ENCODE results near the gene HIGD1C.
"Not testable (repeated sequence)": the region's sequence is repeated elsewhere in the genome, so short reads cannot be mapped to it uniquely, and the experiment has no call there.

The HIGD1C gene

DNA sequence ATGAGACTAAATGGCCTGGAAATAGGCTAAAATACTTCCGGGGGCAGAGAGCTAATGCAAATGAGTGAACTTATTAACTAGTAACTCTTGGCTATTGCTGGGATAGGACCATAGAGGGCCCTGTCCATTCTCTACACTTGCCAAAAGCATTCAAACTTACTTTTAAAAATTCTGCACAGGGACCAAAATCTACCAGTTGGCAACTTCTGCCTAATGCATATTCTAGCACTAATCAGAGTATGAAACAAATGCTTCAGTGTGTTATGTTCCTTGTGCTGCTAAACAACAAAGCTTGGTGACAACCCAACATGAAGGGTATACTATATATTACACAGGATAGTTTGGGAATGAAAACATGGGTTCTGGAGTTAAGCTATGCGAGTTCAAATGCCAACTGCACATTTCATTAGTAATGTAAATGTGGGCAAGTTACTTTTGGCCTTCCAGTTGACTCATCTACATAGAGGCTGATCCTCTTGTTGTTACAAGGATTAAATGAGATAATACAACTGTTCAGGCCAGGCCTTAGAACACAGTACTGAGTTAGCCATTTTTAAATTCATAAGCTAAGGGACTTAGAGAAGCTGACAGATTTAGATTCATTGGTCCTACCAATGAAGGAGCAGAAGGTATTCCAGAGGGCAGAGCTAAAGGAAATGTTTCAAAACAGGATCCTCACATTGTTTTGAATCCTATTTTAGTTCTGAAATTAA is 32.4 kb downstream of the HIGD1C start:
- no peak for DNase-seq (ENCODE audit: low read depth in 2 of 2)

GRCh38 chr12:50985322-50985721 is 33.0 kb downstream of the HIGD1C start:
- no peak for DNase-seq (ENCODE audit: low read depth in 2 of 2)

DNA sequence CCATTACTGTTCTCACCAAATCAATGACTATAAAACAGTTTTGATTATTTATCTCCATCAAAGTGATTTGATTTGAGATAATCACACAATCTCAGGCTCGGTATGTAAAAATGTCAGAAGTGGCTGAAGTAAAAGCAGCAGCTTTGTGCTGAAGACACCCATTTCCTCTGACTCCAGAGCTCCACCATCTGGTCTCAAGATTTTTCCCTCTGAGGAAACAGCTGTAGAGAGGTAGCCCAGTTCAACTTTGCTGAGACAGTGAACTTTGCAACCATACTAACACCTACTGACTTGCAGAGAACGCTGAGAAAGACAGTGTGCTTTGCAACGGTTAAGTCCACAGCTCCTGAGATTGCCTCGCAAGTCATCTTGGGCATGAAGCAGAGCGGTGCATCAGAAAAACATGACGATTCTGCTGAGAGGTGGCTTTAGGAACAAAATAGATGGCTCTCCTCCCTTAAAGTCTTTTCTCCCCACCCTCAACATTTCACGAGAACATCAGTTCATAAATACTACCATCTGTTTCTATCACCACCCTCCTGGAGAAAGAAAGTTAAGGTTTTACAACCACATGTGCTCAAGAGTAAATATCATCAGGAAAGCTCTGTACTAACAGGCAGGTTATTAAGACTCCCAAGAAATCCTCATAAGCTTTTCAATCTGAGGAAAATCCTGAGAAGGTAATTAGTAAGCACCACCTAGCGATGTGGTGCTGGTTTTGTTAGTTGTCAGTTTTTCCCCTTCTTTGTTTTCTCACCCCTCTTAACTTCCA is 34.8 kb downstream of the HIGD1C start:
- no peak for DNase-seq (ENCODE audit: low read depth in 2 of 2)

GRCh38 chr12:50988051-50988450 is 35.7 kb downstream of the HIGD1C start:
- no peak for DNase-seq (ENCODE audit: low read depth in 2 of 2)

GRCh38 chr12:50988871-50989270 is 36.5 kb downstream of the HIGD1C start:
- DNase-seq (ENCODE audit: low read depth in 2 of 2): no peak

GRCh38 chr12:50990147-50990727 is 37.9 kb downstream of the HIGD1C start:
- no peak for DNase-seq (ENCODE audit: low read depth in 2 of 2)

DNA sequence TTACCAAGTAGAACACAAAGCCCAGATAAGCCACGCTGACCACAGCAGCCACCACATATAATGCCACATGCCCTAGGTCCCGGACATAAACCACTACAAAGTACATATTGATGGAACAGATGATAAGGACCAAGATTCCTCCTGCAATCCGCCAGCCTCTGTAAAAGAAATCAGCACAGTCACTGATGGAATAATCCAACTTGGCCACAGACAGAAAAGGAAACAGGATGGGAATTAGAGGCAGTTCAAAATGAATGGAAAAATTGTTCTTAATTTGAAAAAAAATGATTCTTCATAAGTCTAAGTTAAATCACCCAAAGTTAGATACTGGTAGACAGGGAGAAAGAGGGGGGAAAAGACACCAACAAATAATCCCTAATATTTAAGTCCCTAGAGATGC is 38.4 kb downstream of the HIGD1C start:
- no peak for DNase-seq (ENCODE audit: low read depth in 2 of 2)

- DNase-seq (ENCODE audit: low read depth in 2 of 2): no peak
Observed at GRCh38 chr12:50991291-50991690, 38.9 kb downstream of the HIGD1C start.

DNA sequence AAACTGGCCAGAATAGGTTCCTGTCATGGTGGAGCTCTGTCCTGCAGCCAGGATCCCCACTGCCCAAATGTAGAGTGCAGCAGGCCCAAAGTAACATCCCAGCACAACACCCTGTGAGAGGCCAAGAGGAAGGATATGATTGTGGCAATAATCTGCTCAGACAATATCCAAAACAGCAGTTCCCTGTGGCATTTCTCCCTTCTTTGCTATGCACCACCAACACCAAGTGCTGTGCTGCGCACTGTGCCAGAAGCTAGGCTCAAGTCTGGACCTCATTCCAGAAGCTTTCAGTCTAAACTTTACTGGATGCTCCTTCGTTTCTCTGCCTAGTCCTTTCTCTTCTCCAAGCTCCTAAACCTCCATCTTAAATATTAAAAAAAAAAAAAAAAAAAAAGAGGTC is 40.5 kb downstream of the HIGD1C start:
- no peak for DNase-seq (ENCODE audit: low read depth in 2 of 2)

- DNase-seq (ENCODE audit: low read depth in 2 of 2): no peak
Observed at GRCh38 chr12:50999093-50999492, 46.7 kb downstream of the HIGD1C start.

- DNase-seq (ENCODE audit: low read depth in 2 of 2): no peak
Observed at GRCh38 chr12:51000245-51000644, 47.9 kb downstream of the HIGD1C start.

DNA sequence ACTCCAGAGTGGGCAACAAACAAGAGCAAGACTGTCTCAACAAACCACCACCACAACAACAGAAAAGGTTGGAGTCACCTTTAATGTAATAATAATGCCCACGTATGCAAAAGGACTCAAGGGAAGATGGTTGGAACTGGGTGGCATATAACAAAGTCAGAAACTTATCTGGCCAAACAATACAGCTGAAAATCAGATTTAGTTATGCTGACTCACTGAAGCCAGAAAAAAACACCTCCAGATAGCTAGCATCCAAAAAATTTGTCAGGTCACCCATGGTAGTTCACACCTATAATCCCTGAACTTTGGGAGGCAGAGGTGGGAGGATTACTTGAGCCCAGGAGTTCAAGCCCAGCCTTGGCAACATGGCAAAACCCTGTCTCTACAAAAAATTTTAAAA is 49.5 kb downstream of the HIGD1C start:
- no peak for DNase-seq (ENCODE audit: low read depth in 2 of 2)

DNA sequence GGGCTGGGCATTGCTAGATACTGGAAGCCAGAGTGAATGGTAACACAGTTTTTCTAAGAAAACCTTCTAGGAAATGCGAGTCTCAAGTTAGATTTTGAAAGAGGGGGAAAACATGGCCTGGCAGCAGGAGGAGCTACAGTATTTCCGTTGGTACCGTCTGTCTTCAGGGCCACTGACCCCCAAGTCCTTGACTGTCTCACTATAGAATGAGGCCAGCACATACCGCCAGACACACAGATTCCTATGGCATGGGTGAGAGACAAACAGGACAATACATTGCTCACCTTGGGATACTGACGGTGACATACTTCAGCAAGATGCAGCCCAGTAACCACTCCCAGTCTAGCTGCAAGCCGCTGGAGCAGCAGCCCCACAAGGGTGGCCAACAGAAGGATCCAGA is 52.2 kb downstream of the HIGD1C start:
- DNase-seq (ENCODE audit: low read depth in 2 of 2): no peak

DNA sequence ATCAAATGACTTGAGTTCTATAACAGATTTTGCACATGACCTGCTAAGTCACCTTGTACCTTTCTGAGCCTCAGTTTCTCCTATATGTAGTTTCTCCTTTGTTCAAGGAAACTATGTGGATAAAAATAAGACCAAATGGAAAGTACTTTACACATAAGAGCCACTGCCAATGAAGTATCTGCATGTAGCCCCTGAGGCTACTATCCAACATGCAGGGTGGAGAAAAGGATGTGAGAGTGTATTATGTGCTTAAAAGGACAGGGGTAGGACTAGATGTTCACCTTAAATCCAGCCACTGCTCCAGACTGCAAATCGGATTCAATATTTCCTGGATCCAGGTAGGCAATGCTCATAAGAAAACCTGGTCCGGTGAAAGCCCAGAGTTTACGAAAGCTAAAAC is 52.7 kb downstream of the HIGD1C start:
- no peak for DNase-seq (ENCODE audit: low read depth in 2 of 2)

DNA sequence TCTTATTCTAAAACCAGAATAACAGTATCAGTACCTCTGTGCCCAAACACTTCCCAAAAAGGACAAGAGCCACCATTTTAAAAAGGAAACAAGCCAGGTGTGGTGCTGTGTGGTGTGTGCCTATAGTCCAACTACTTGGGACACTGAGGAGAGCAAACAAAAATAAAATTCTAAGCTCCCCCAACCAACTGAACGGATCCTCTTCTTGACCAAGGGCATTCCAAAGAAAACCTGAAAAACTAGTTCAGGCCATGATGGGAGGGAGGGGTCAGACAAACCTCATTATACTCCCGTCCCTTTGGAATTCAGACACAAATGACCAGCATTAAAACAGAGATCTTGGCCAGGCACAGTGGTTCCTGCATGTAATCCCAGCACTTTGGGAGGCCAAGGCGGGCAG is 53.3 kb downstream of the HIGD1C start:
- no peak for DNase-seq (ENCODE audit: low read depth in 2 of 2)

DNA sequence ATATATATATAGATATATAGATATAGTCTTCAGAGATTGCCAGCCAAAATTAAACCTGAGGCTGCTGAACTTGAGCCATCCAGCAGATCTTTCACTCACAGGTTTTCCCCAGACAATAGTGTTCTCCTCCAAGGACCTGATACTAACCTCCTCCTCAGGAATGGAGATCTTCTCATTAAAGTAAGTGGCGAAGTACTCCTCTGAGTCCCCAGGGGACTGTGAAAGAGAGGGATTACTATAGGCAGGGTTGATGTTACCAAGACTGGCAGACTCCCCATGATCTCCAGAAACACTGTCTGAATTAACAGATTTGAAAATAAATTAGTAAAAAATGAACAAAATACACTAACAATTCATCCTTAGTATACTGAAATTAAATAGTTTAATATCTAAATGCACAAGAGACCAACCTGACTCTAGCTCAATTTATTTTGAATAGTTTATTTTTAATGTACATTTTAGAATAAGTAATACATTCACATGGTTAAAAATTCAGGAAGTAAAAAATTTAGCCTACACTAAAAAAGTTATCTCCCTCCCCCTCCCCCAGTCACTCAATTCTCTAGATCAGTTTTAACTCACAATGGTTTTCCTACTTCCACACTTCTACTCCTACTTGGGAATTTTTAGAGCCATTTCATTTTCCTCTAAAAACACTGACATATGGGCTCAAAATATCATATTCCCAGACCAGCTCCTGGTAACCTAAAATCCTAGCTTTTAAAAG is 56.1 kb downstream of the HIGD1C start:
- no peak for DNase-seq (ENCODE audit: low read depth in 2 of 2)

GRCh38 chr12:51009056-51009440 is 56.7 kb downstream of the HIGD1C start:
- peak in 1 of 2 donors; percentile 33 for DNase-seq (ENCODE audit: low read depth in 2 of 2)

DNA sequence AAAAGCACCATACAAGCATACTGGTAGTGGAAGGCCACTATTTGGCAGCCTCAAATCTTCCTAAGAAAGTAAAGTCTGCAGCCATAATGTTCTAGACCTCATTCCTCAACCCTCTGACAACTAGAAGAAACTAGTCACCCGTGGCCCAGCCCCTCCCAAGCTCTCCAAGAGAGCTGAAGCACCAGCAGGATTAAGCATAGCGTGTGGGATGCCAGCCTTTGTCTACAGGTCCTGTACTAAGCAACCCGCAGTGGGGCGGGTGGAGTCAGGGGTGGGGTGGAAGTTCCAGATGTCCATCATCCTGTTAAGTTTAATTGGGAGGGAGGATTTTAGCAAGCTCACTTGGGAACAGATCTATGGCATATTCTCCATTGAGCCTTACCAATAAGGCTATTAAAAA is 59.6 kb downstream of the HIGD1C start:
- no peak for DNase-seq (ENCODE audit: low read depth in 2 of 2)

GRCh38 chr12:51012570-51013236 is 60.4 kb downstream of the HIGD1C start:
- DNase-seq (ENCODE audit: low read depth in 2 of 2): no peak

DNA sequence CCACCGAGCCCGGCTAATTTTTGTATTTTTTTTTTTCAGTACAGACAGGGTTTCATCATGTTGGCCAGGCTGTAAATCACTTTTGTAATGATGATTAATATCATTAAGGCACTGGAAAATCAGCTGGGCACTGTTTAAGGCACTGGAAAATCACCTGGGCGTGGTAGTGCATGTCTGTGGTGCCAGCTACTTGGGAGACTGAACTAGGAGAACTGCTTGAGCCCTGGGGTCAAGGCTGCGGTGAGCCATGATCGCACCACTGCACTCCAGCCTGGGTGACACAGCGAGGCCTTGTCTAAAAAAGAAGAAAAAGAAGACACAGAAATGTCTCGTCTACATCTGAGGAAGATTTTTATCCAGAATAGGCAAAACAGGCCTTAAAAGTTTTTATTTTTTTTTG is 61.1 kb downstream of the HIGD1C start:
- DNase-seq (ENCODE audit: low read depth in 2 of 2): no peak

- DNase-seq (ENCODE audit: low read depth in 2 of 2): not testable (repeated sequence)
Observed at GRCh38 chr12:51014467-51014866, 62.1 kb downstream of the HIGD1C start.

DNA sequence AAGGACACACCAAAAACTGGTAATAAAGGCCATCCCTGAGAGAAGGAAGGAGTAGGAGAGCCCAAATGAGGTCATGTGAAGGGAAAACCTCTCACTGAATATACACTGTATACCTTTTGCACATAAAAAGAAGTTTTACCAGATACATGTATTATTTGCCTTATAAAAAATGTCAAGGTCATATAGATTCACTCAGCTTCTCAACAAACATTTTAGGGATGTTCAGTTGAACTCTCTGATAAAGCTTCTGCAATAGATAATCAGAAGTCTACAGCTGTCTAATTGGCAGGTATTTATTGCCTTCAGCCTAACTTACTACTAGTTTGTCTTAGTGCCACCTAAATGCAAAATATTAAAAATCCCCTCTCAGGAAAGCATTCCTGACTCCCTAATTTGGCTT is 65.1 kb downstream of the HIGD1C start:
- no peak for DNase-seq (ENCODE audit: low read depth in 2 of 2)
